Endothelial cell of umbilical vein (primary cell): ENCODE measurements around the gene KIAA1210. TPM values are rescaled to one million over a fixed set of nuclear protein-coding genes. Genes with fewer than 3 reads are reported as not detected.

Experiments
- BruUV-seq: library from RNA; stranded (reverse); fragments of 400-500 nt; replicated peaks from 2 replicates; lab custom pipeline; 2021; lab: Mats Ljungman, UMichigan
- CTCF ChIA-PET: fragments of 300-600, 350-600 bp; sonication (Branson Sonifier 250); formaldehyde crosslinking; loops from one replicate; lab custom pipeline; 2021; ENCODE audit warnings: antibody characterized with exemption, inconsistent platforms; lab: Charles Lee
- POLR2A ChIA-PET: fragments of 300-600, 350-600 bp; sonication (Branson Sonifier 250); formaldehyde crosslinking; loops from one replicate; lab custom pipeline; 2021; ENCODE audit warnings: antibody characterized with exemption, inconsistent platforms; lab: Charles Lee
- DNase-seq: peaks from one replicate; pipeline ENCODE4 v3.0.0-alpha.2; 2011; ENCODE audit warnings: low read depth, low spot score
- FAIRE-seq: peaks from 2 replicates; lab custom pipeline; 2011; peaks lifted over from hg19 to GRCh38; lab: Jason Lieb, UNC
- H2AFZ ChIP-seq: 2 replicates; pipeline ENCODE4 v1.6.0; 2012; ENCODE audit warnings: low read depth, low read length, control low read depth, inconsistent platforms
- H3K27ac ChIP-seq: 2 replicates; pipeline ENCODE4 v1.5.1; 2011; ENCODE audit warnings: low read depth, mild to moderate bottlenecking, control low read depth, low read length, moderate library complexity; ENCODE audit not compliant: insufficient read depth
- H3K27me3 ChIP-seq, 2 experiments: 2 replicates each; pipeline versions ENCODE4 v1.6.0 to v1.6.1; 2011; ENCODE audit warnings: low read length in 2 of 2, mixed read lengths in 1 of 2; ENCODE audit not compliant: control insufficient read depth in 2 of 2, insufficient read depth in 2 of 2
- H3K36me3 ChIP-seq, 2 experiments: 2 replicates in 1 of 2; 3 replicates in 1 of 2; pipeline ENCODE4 v1.5.1; 2011; ENCODE audit warnings: low read length in 2 of 2, mild to moderate bottlenecking in 1 of 2, moderate library complexity in 1 of 2; ENCODE audit not compliant: control insufficient read depth in 2 of 2, insufficient read depth in 2 of 2; ENCODE audit errors: extremely low read depth in 1 of 2
- H3K4me1 ChIP-seq: 3 replicates; pipeline ENCODE4 v1.5.1; 2011; ENCODE audit warnings: mild to moderate bottlenecking, low read length; ENCODE audit not compliant: control insufficient read depth, insufficient read depth; ENCODE audit errors: extremely low read depth
- H3K4me2 ChIP-seq: 2 replicates; pipeline ENCODE4 v1.6.1; 2011; ENCODE audit warnings: low read length, control low read depth, mixed read lengths; ENCODE audit not compliant: insufficient read depth
- H3K4me3 ChIP-seq, 3 experiments: fragments of 200-600 bp in 1 of 3; sonication (generic), shearing (Covaris generic) in 1 of 3; replicated peaks in 1 of 3; 2 replicates each; pipeline ENCODE4 v1.5.1; 2011 to 2016; ENCODE audit warnings: control low read depth in 3 of 3, low read length in 3 of 3, mild to moderate bottlenecking in 2 of 3, inconsistent platforms in 1 of 3, low read depth in 1 of 3, moderate library complexity in 1 of 3; ENCODE audit not compliant: insufficient read depth in 1 of 3
- H3K79me2 ChIP-seq: 2 replicates; pipeline ENCODE4 v1.6.0; 2012; ENCODE audit warnings: low read length, inconsistent platforms; ENCODE audit not compliant: control insufficient read depth, insufficient read depth
- H3K9ac ChIP-seq: replicated peaks from 2 replicates; pipeline ENCODE3; 2011; ENCODE audit warnings: low read length, control low read depth; ENCODE audit not compliant: insufficient read depth; ENCODE audit errors: extremely low read depth
- H3K9me1 ChIP-seq: replicated peaks from 3 replicates; pipeline ENCODE4 v1.6.0; 2011; ENCODE audit warnings: mild to moderate bottlenecking, low read length; ENCODE audit not compliant: control insufficient read depth, insufficient read depth; ENCODE audit errors: extremely low read depth
- H3K9me3 ChIP-seq: replicated peaks from 2 replicates; pipeline ENCODE4 v1.5.1; 2012; ENCODE audit warnings: low read length, inconsistent platforms; ENCODE audit not compliant: control insufficient read depth, insufficient read depth
- H4K20me1 ChIP-seq: replicated peaks from 2 replicates; pipeline ENCODE3; 2011; ENCODE audit warnings: mild to moderate bottlenecking, low read length; ENCODE audit not compliant: control insufficient read depth, insufficient read depth; ENCODE audit errors: extremely low read depth
- CTCF ChIP-seq, 2 donors: IDR thresholded peaks; 1 replicate in 1 of 2; 2 replicates in 1 of 2; pipeline ENCODE4 v1.5.1; 2011; ENCODE audit warnings: low read length in 2 of 2, mild to moderate bottlenecking in 2 of 2, moderate library complexity in 2 of 2, control low read depth in 1 of 2, inconsistent platforms in 1 of 2, low read depth in 1 of 2; ENCODE audit not compliant: insufficient read depth in 1 of 2; ENCODE audit errors: extremely low read depth in 1 of 2
- EZH2 ChIP-seq: IDR thresholded peaks from 2 replicates; pipeline ENCODE4 v1.6.1; 2012; ENCODE audit warnings: borderline replicate concordance, low read depth, mild to moderate bottlenecking, moderate library complexity, low read length, inconsistent platforms; ENCODE audit not compliant: severe bottlenecking
- FOS ChIP-seq: IDR thresholded peaks from 2 replicates; pipeline ENCODE4 v1.6.1; 2011; ENCODE audit warnings: mild to moderate bottlenecking, low read length, moderate library complexity, borderline replicate concordance; ENCODE audit not compliant: insufficient read depth
- GATA2 ChIP-seq: IDR thresholded peaks from 2 replicates; pipeline ENCODE4 v1.7.0; 2011; ENCODE audit warnings: low read depth, mild to moderate bottlenecking, moderate library complexity, mixed read lengths, low read length; ENCODE audit not compliant: insufficient read length, insufficient read depth
- JUN ChIP-seq: IDR thresholded peaks from 2 replicates; pipeline ENCODE4 v1.6.1; 2011; ENCODE audit warnings: borderline replicate concordance, low read depth; ENCODE audit not compliant: insufficient read length, insufficient read depth
- MAX ChIP-seq: IDR thresholded peaks from 2 replicates; pipeline ENCODE4 v1.6.1; 2011; ENCODE audit not compliant: insufficient read depth, insufficient read length
- MYC ChIP-seq: IDR thresholded peaks from one replicate; pipeline ENCODE4 v1.6.1; 2011; ENCODE audit warnings: mild to moderate bottlenecking, low read depth, low read length
- POLR2A ChIP-seq: IDR thresholded peaks from 2 replicates; pipeline ENCODE4 v1.6.1; 2012; ENCODE audit warnings: low read depth, mild to moderate bottlenecking, control low read depth, low read length
- POLR2AphosphoS5 ChIP-seq: IDR thresholded peaks from 2 replicates; pipeline ENCODE4 v1.6.1; 2012; ENCODE audit warnings: low read depth, mild to moderate bottlenecking, control low read depth, low read length, moderate library complexity; ENCODE audit not compliant: insufficient read depth
- dilution Hi-C: fragments of 300-500 bp; cut with MboI; formaldehyde crosslinking; loops from one replicate; pipeline ENCODE4 v1.15.0; 2019; ENCODE audit warnings: low sequenced_read_pairs; ENCODE audit not compliant: extremely low pct_ligation_motif_present
- intact Hi-C: fragments of 100-400 bp; cut with micrococcal nuclease; formaldehyde crosslinking; loops from one replicate; pipeline ENCODE4 v1.10.0; 2022
- polyA plus RNA-seq, 4 experiments: library from polyadenylated mRNA; depleted of rRNA in 3 of 4; stranded (reverse) in 3 of 4; unstranded in 1 of 4; fragments of >200 nt; gene quantifications; 2 replicates each; pipeline versions ENCODE4 v1.2.1 to v1.2.3, GENCODE V29; 2011 to 2012; ENCODE audit warnings: missing spikeins in 1 of 4
- total RNA-seq: library from RNA; stranded (reverse); gene quantifications from 2 replicates; pipeline ENCODE4 v1.2.3, GENCODE V29; 2021

Gene KIAA1210
- total and polyA plus RNA-seq, 2 donors (not counting 3 experiments of a cell fraction or from before 2014, with no cell fraction given): not detected

GRCh38 chrX:119041175-119041574 lies 86.4 kb downstream of the KIAA1210 start:
- intact Hi-C loops: loop anchor here (2.0 kb wide), 1 partner anchor 26 kb away; no protein-coding TSS in a partner anchor
- Histone ChIP-seq H3K4me3 (no peak overlapping the region), H2AFZ (no peak overlapping the region), H3K9me1 (no peaks in the 10 kb centered on the region), H3K9ac (no peak overlapping the region), H3K27ac (peak overlapping the region; percentile 43), H3K79me2 (no peaks in the 10 kb centered on the region), H3K4me2 (peak overlapping the region; percentile 39), H3K36me3 (no peaks in the 10 kb centered on the region), H3K27me3 (no peaks in the 10 kb centered on the region), H3K4me1 (peaks cover 20% of the 10 kb centered on the region), H3K9me3 (no peaks in the 10 kb centered on the region), H4K20me1 (no peaks in the 10 kb centered on the region)
- CTCF ChIA-PET: interaction anchor here (0.6 to 1.1 kb wide), 5 partner anchors 16 to 202 kb away, joined by 3 read pairs; no protein-coding TSS in a partner anchor
- dilution Hi-C loops: no loop called here
- DNase-seq (peak; percentile 90), FAIRE-seq (peak; percentile 88)
- no TSS peak for BruUV-seq
- peak; percentile 95 for TF ChIP-seq FOS
- no peak for TF ChIP-seq POLR2A
- no peak for TF ChIP-seq POLR2AphosphoS5
- no peak for TF ChIP-seq MAX
- no peak for TF ChIP-seq CTCF (IDR thresholded peaks at IDR 0.05; ENCODE audit: extremely low read depth in 1 of 2, insufficient read depth in 1 of 2, low read depth in 1 of 2, low read length in 2 of 2)
- no peak for TF ChIP-seq MYC
- peak; percentile 49 for TF ChIP-seq GATA2
- TF ChIP-seq EZH2: no peak
- TF ChIP-seq JUN: peak; percentile 88
- POLR2A ChIA-PET: interaction anchor here (1.0 kb wide), 1 partner anchor 26 kb away, joined by 4 read pairs; no protein-coding TSS in a partner anchor
